GM19351 (cell line): ENCODE measurements around the gene SPINK6.

Experiments used
- ATAC-seq: cut with Tn5 transposase; IDR thresholded peaks from one replicate; pipeline ENCODE4 v1.9.1; 2021; ENCODE audit warnings: mild to moderate bottlenecking, moderate library complexity; ENCODE audit not compliant: unreplicated experiment

SPINK6 gene

DNA sequence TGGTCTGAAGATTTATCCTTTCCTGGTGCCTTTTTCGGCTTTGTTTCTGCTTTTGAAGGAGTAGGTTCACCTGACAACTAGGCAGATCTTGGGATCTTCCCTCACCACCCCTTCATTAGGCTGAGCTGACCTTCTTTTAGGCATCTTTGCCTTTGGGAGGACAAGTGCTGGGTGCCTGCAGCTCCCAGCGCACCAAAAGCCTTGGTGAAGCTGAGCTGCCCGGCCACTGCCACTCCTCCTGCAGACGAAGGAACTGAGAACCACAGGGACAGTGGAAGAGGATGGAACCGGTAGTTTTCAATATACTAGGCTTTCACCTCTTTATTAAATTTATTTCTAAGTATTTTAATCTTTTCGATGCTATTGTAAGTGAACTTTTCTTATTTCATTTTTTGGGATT, 18.7 kb downstream of the SPINK6 start:
- no peak for ATAC-seq

DNA sequence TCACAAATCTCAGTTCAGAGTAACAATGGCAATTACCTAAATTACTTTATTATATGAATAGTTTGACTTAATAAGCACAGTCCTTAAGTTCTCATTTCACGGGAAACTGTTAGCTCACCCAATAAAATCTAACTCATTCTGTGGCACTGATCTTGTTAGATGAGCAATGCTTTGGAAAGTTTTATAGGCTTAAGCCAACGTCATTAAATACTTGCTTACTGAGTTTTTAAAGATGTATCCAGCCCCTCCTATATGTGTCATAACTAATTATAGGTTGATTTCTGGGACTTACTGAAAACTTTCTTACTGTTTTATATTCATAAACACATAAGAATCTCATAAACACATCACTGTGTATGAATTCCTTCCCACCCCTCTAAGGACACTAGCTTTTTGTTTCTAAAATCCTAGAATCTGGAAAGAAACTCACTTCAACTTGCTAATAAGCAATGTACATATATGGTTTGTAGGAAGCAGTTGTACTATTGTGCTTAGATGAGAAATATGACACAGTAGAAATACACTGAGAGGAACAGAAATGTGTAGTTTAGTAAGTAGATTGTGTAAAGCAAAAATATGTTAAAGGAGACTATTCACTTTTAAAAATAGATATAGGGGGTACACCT, 21.4 kb downstream of the SPINK6 start:
- no peak for ATAC-seq

DNA sequence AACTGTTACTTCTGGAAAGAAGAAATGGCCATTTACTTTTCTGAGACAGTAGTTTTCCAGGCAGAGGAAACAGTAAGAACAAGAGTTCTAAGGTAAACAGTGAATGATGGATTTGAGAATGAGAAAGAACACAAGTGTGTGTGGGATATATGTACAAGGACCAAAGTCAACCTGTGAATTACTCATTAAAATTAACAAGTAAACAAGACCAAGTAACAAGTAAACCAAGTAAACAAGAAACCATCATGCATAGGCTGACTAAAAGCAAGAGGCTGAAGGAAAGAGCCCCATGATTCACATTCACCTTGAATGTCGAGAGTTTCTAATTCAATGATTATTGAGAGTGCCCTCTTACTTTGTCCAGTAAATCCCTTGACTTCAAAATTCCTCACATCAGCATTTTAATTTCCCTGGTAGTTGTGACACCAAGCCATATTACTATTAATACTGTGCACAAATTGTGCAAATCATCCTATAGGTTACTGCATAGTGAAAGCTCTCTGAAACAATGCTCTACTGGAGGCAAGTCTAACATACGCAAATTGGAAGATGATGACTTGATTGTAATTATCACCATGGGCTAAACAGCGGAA, 25.6 kb downstream of the SPINK6 start:
- ATAC-seq = no peak

DNA sequence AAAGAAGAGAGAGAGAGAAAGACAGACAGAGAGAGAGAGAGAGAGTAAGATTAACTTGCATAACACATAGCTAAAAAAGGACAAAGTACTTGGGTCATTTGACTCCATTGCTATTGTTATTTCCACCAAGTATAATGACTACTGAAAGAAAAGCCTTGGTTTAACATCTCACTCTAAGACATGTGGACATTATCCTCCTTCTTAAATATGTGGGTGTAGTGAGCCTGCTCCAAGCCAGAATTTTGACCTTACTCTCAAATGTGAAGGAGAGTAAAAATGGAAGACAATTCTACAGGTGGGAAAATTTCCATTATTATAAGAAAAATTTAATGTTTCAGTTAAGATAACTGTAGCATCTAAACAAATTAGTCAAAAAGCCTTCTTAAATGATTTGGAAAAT, 27.0 kb downstream of the SPINK6 start:
- ATAC-seq = no peak

DNA sequence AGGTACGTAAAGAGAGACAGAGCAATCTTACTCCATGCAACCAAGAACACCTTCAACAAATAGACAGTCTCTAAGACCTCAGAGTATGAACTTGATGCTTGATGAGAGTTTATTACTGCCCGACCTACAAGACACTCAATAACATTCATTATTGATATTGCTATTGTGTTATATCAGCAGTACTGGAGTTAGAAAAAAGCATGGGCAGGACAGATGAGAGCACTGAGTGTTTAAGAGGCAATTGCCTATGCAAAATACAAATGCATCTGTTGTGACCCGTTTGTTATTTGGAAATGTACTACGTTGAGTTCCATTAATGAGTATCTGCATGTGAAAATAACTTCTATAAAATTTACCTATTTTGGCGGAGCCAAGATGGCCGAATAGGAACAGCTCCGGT, 27.4 kb downstream of the SPINK6 start:
- no peak for ATAC-seq

DNA sequence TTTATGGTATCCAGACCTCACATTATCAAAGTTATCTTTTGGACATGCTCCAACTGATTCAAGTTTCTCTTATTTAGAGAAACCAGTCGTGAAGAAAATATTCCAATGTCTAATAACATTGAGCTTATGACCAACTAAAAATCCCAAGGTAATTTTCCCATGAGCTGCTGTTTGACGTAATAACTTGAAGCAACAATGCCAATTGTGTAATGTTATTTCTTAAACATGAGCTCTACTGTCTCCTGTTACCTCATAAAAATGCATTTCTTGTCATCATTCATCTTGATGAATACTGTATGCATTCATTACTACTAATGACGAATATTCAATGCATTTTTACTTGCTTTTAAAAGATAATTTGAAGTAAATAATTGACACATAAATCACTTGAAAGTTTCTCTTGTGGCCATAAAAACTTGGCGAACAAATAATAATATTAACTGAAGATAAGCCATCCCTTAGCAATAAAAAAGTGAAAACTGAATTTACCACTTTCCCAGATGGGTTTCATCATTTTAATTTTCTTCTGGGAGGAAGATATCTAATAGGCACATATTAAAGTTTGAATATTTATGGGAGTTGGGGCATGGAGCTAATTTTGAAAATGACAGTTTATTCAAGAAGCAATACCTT, 35.1 kb downstream of the SPINK6 start:
- ATAC-seq = no peak

DNA sequence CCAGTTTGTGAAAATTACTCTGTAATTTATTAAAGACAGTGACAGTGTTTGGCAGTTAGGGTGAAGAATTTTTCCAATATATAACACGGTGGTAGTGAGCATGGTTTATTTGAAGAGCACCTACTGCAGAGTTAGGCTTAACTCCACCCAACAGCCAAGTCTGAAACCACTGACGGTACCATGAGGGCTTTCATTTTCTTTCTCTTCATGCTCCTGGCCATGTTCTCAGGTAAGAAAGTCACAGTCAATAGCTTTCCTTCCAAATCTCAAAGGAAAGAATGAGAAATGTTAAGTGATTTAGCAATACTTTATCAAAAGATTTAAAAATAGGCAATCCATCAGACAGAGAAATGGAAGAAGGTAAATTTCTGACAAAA, 35.6 kb downstream of the SPINK6 start, which contains the start of gene MARCOL:
Gene MARCOL, plus strand, starts transcription at position 108 of the 377 bp plus-strand sequence. Its CDS starts 73 bp downstream, at position 181.
- no peak for ATAC-seq

DNA sequence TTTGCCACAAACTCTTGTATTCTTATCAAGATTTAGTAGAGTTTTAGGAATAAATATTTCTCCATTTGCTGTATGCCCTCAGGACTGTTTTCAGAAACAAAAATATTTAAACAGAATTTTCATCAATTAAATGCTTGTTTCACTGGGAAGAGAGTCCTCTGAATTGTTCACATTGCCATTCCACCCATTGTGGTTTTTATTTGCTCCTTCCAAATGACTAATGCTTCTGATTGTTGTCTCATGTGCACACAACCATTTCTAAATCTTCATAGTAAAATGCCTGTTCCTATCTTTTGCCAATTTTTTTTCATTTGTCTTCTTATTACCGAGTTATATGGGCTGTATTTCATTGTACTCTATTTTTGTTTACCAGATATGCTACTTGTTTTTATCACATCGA, 46.1 kb downstream of the SPINK6 start:
- no peak for ATAC-seq

DNA sequence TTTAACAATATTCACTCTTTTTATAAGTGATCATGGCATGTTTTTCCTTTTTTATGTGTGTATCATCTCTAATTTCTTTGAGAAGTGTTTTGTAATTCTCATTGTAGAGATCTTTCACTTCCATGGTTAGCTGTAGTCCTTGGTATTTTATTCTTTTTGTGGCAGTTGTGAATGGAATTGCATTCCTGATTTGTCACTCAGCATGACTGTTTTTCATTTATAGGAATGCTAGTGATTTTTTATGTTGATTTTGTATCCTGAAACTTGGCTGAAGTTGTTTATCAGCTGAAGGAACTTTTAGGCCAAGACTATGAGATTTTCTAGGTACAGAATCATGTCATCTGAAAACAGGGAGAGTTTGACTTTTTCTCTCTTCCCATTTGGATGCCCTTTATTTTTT, 52.6 kb downstream of the SPINK6 start:
- ATAC-seq = no peak

DNA sequence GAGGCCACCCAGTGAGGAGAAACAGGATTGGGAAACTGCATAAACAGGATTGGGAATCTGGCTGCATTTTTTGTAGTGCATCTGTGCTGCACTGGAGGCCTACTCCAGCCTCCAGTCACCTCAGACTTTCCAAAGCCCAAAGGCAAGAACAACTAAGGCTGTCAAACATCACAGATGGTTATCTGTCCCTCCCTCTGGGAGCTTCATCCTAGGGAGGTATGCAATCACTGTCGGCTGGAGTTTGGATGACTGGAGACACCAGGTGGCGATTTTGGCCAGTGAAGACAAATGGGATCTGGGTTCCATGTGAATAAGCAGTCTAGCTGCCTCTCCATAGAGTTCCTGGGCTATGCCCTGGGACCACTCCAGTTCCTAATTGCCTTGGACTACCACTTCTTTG, 56.4 kb downstream of the SPINK6 start:
- no peak for ATAC-seq

DNA sequence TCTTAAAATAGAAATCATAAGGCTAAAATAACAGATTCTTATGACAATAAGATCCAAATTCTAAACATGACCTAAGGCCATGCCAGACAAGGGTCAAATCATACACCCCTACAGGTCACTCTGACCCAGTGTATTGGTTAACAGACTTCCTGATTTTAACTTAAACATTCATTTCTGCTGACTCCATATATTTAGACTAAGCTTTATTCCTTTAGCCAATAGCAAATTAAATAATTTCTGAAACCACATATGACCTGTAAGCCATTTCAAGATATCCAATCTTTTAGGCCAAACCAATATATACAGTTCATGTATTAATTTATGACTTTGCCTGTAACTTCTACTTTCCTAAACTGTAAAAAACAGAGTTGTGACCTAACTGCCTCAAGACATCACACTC, 58.4 kb downstream of the SPINK6 start:
- ATAC-seq = no peak
